Stimulated activated CD8-positive, alpha-beta memory T cell treated with anti-CD3 and anti-CD28 coated beads, Interleukin-12 subunit alpha, Interleukin-12 subunit beta, amount 100 ng/mL, for 24 hours (primary cell): ENCODE data around the gene IGF1R.
"Not testable (repeated sequence)": the region's sequence is repeated elsewhere in the genome, so short reads cannot be mapped to it uniquely, and the experiment has no call there.

ENCODE experiments used
- DNase-seq: peaks from one replicate; pipeline ENCODE4 v3.0.0-alpha.2; 2020; ENCODE audit errors: extremely low read depth

The IGF1R gene

DNA sequence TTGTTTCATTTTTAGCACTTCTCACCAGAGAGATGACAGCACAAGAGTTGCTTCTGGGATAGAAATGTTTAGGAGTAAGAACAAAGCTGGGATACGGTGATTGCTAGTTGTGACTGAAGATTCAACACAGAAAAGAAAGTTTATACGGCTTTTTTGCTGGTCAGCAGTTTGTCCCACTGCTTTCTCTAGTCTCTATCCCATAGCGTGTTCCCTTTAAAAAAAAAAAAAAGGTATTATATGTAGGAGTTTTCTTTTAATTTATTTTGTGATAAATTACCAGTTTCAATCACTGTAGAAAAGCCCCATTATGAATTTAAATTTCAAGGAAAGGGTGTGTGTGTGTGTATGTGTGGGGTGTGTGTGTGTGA is 311.3 kb downstream of the IGF1R start:
- DNase-seq: no peak

DNA sequence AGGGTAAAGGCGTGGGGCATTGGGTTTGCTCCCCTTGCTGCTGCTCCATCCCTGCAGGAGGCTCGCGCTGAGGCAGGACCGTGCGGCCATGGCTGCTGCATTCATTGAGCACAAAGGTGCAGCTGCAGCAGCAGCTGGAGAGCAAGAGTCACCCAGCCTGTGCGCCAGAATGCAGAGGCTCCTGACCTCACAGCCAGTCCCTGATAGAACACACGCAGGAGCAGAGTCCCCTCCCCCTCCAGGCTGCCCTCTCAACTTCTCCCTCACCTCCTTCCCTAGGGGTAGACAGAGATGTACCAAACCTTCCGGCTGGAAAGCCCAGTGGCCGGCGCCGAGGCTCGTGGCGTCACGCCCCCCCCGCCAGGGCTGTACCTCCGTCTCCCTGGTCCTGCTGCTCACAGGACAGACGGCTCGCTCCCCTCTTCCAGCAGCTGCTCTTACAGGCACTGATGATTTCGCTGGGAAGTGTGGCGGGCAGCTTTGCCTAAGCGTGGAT is 312.3 kb downstream of the IGF1R start:
- no peak for DNase-seq

DNA sequence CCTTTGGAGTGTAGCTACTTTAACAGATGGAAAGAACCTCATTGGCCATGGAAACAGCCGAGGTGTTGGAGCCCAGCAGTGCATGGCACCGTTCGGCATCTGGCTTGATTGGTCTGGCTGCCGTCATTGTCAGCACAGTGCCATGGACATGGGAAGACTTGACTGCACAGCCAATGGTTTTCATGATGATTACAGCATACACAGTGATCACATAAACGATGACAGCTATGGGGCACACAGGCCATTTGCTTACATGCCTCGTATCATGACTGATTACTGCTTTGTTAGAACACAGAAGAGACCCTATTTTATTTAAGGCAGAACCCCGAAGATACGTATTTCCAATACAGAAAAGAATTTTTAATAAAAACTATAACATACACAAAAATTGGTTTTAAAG is 315.1 kb downstream of the IGF1R start:
- no peak for DNase-seq

DNA sequence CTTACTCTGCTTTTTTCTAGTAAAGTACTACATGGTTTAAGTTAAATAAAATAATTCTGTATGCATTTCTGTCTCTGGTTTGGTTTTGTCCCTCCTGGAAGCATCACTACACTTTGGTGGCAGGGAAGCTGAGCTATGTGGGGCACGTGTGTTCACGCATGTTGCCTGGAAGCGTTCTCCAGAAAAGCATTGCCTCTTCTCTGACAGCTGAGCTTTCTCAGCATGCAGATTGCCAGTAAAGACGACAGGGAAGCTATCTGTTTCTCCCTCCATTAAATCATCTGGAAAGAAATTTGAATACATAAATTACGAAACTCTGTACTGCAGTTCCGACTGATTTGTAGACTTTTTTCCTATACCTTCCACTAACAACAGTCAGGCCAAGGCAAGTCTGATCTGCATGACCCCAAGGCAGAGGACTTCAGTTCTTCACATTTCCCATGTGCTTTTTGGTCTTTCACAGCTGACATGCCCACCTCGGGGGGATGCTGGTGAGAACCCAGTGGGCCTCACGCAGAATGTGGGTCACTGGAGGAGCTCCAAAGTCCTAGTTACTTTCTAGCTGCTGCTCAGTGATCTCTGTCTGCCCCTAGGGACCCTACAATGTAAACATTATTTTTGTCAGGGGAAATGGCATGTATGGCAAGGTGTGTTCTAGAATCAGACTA is 316.3 kb downstream of the IGF1R start:
- no peak for DNase-seq

DNA sequence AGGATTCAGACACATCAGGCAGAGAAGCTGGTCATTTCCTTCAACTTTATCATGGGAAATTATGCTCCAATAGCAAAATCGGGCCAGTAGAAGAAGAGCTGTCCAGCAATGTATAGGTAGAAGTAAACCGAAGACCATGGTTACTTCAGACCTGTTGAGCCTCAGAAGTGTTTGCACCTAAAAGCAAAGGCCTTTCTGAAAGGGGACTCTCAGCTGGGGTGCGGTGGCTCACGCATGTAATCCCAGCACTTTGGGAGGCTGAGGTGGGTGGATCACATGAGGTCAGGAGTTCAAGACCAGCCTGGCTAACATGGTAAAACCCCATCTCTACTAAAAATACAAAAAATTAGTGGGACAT is 316.8 kb downstream of the IGF1R start:
- not testable (repeated sequence) for DNase-seq

DNA sequence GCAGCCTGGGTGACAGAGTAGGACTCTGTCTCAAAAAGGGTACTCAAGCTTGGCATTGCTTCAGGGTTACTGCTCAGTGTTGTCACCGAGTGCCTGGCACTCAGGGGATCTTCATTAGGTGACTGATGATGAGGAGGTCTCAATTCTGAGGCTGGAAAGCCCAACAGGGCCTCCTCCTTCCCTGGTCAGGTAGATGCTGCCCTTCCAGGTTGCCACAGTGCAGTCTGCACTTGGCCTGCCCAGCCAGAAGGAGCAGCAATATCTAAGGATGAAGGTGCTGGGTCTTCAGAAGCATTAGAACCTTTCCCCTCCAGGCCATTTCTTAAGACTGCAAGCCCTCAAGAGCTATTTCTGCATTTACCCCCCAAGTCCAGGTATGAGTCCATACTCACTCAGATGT is 317.3 kb downstream of the IGF1R start:
- DNase-seq: no peak

DNA sequence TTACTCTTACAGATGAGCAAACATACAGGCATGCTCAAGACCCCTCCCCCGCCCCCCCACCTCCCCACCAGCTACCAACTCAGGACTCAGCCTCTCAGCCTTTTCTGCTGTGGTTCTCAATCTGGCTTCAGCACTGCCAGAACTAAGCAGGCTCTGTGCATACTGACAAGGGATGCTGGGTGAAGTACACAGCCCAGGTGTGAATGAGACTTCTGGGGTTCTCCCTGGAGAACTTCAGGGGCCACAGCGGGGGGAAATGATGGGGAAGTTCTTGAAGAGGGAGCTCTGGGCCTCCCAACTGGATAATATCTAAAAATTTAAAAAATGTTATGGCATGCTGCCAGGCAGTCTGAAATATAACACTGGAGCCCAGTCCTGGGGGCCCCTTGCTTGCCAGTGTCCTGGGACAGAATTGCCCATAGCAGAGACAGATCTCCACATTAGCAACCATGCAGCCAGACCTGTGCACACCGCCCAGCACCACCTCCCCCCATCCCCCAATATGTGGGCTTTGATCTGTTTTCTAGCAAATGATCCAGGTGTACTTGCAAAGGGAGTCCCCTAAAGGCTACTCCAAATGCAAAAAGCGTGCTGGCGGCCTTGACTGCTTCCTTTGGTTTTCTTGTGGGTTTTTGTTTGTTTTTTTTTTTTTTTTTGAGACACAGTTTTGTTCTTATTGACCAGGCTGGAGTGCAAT is 317.9 kb downstream of the IGF1R start:
- no peak for DNase-seq

DNA sequence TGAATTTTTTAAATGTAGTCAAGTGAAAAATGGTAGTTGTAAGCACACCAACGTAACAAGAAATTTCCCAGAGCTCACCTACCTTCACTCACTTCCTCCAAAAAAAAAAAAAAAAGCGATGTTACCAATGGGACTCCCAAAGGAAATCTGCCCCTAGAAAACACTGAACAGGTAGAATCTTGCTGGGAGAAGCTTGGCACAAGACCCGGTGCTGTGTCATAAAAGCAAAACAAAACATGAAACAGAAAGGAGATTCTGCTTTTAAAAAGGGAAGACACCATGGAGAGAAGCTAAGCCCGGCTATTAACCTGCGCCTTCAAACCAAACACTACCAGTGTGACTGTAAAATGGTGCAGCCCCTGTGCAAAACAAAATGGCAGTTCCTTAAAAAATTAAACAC is 318.8 kb downstream of the IGF1R start:
- no peak for DNase-seq

DNA sequence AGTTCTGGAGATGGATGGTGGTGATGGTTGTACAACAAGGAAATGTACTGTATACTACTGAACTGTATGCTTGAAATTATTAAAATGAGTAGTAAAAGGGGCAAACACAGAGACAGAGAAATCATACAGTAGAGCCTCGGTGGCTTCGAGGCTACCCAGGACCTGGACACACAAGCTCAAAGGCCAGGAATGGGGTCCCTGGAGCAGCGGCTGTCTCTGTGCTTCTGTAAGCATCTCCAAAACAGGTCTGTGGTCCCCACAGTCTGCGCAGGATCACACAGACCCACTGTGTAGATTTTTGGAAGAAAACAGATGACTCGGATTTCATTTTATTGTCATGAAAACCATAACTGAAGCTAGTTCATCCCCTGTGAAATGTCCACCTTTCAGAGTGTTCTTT is 319.6 kb downstream of the IGF1R start:
- no peak for DNase-seq

DNA sequence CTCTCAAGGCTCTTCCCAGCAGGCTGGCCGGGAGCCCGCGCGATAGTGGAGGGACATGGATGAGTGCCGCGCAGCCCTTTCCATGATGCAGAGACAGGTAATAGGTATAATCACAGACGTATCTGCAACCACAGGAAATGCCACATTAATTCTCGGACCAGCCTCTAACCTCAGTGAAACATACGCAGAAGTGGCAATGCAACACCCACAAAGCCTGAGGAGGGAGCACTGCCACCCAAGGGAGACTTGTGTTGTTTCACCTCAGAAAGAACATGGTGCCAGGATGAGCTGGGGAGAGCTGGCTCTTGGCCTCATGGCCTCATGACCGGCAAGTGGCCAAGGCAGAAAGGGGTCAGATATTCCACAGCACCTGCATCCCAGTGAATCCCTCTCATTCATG is 320.2 kb downstream of the IGF1R start:
- no peak for DNase-seq

DNA sequence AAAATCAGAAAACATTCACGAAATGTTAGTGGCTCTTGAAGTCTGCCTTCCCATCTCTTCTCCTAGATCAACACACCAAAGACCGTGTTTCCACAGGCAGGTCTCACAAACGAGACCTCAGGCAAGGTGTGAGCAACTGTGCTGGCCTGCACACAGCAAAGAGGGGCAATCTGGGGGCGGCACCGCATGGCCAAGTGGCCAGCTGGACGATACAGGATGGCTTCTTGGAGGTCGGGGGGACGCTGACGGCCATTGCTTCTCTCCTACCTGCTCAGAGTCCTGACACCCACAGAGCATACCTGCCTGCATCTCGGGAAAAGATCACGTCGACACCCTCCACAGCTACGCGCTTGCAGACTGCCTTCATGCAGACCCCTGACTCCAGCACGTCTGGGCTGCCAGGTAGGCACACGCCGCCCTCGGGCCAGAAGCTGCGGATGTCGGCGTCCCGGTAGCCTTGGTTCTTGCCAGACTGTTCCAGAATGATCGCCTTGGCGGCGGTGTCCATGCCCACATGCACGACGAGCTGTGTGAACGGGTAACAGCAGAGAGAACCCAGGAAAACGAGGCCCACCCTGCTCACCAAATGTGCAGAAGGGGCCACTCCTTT is 320.9 kb downstream of the IGF1R start:
- DNase-seq: no peak

DNA sequence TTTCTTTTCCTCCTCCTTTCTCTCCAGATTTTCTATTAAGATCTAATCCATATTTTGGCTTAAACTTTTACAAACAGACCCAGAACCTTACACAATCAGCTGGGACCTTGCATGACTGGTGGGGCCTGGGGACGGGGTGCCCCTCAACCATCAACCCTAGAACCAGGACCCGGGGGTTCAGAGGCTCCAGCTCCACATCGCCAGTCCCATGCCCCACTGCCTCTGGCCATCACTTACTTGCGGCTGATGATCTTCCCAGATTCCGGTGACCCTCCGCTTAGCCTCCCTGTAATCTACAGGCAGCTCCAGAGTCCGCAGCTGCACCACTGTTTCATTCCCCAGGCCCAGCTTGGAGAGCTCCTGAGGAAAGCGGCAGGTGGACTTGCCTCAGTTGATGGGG is 322.5 kb downstream of the IGF1R start:
- no peak for DNase-seq

DNA sequence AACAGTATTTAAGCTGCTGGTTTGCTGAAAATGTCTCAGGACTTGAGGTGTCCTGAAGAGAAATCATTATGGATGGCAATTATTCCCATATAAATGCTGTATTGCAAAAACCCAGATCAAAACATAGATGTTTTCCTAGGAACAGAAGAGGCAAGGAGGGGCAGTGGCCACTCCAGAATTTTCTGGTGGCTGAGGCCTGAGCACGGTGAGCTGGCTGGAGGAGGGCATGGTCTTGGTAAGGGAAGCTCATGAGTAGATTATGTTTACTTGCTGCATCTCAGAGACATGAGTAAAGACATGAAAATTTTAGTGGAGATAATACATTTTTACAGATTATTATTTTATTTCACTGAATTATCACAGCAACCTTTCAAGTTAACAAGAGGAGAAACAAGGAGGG is 328.2 kb downstream of the IGF1R start:
- no peak for DNase-seq

DNA sequence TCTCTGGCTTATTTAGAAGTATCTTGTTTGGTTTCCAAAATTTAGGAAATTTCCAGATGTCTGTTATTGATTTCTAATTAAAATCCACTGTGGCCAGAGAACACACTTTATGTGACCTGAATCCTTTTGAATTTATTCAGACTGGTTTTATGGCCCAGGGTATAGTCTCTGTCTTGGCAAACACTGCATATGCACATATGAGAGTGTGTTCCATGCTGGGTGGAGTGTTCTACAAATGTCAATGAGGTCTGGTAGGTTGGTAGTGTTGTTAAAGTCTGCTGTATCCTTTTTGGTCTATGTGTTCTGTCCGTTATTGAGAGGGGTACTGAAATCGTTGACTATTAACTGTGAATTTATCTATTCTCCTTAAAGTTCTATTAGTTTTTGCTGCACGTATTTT is 329.1 kb downstream of the IGF1R start:
- DNase-seq: no peak

DNA sequence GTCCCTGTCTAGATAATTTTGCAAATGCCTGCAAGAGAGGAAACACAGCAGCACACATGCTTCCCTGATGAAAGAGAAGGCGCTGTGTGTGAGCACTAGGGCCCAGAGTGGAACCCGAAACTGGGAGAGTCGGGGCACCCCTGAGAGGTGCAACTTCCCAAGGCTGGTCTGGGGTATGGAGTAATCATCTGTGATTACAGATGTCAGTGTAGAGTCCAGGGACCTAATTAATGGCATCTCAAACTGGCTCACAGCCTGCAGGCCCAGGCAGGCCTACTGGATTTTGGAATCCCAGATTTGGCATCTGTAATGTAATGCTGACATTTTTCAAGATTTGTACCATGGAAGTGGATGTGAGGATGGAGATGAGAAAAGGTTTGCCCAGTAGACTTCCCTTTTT is 329.8 kb downstream of the IGF1R start:
- no peak for DNase-seq

DNA sequence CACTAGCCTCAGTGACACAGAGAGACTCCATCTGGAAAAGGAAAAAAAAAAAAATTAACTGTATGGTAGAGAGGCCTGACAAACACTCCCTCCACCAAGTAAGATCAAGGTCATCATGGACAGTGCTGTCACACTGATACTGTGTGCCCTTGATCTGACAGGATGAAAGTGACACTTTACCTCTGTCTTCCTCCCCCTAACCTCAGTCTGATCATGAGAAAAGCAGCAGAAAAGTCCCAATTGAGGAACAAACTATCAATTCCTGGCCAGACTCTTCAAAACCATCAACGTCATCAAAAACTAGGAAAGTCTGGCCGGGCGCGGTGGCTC is 332.5 kb downstream of the IGF1R start:
- DNase-seq: no peak

DNA sequence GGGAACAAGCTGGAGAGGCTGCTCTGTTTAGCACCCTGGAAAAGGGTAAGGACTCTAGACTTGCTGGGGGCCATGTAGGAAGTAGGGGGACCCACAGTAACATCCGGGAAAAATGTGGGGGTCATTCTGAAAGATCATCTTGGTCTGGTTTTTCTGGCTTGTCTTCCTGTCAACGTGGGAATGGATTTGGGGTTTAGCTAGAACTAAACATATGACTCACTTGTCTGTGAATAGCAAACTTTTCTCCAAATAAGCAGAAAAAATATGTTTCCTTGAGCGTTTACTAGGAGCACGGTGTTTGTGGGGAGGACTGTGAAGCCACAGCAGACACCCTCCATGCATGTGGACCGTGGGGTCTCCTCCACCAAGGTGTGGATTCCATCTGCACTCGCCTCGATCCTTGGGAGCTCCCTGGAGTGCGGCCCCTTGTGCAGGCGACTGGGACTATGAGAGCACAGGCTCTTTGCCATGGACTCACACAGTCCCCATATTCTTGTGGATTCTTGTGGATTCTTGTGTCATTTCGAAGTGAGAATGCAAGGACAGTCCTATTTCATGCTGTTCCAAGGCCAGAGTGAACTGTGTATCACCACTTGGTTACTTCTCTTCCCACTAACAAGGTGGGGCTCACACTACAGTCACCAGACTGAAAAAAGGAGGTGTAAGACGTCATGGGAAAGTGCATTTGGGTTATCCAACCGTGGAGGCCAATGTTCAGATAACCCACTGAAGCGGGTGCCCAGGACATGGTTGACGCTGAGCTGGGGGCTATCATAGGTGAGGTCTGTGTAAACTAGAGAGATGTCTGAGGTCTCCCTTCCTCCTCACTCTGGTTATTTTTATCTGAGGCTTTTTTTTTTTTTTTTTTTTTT is 333.7 kb downstream of the IGF1R start:
- no peak for DNase-seq

DNA sequence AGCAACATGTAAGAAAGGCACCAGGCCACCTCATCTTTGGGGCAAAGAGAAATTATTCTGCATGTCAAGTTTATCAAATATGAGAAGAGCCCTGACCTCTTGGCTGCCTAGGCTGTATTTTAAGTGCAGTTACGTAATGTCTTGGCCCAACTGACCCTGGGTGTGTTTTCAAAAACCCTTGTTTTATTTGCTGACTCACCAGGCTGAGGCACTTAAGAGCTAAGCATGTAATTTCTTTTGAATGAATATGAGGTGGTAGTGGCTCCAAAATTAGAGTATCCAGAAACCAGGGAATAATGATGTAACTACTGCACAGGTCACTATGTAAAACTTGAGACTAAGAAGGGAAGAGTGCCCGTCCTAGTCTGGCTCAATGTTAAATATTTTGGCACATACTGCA is 335.0 kb downstream of the IGF1R start:
- DNase-seq: no peak

DNA sequence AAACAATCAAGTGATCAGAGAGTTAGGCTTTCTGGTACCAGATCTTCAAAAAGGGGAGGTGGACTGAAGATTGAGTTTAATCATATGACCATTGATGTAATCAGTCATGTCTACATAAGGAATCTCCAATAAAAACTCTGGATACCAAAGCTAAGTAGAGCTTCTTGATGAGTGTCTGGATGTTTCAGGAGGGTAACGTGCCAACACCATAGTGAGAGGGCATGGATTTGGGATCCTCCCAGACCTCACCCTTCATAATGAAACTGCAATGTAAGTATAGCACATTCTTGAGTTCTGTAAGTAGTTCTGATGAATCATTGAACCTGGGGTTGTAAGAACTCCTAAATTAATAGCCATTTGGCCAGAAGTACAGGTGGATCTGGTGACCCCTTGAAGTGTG is 337.9 kb downstream of the IGF1R start:
- DNase-seq: no peak

DNA sequence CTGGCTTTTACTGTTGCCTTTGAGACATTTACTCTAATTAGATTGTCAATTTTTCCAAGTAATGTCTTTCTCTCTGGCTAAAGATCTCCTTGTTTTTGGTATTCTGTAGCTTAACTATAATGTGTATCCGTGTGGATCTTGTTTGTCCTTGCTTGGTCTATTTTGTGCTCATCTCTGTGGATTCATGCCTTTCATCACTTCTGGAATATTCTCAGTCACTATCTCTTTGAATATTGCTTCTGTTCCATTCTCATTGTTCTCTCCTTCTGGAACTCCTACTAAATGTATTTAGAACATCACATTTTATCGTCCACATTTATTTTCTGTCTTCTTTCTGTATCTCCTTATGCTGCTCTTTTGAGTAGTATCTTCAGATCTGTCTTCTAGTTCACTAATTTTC is 346.6 kb downstream of the IGF1R start:
- DNase-seq: no peak

DNA sequence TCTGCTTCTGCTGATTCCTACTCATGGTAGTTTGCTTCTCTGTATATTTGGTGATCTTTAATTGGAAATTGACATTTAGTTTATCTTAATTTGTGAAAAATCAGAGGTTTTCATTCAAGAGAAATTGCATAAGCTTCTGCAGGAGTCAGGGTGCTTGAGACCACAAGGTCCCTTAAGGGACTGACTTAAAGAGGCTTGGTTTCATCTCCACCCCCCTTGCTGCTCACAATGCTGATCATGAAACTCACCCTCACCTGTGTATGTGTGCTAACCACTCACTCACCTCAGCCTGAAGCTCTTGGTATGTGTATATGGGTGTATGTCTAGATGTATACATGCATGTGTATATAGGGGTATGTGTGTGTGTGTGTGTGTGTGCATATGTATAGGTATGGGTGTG is 347.8 kb downstream of the IGF1R start:
- no peak for DNase-seq

DNA sequence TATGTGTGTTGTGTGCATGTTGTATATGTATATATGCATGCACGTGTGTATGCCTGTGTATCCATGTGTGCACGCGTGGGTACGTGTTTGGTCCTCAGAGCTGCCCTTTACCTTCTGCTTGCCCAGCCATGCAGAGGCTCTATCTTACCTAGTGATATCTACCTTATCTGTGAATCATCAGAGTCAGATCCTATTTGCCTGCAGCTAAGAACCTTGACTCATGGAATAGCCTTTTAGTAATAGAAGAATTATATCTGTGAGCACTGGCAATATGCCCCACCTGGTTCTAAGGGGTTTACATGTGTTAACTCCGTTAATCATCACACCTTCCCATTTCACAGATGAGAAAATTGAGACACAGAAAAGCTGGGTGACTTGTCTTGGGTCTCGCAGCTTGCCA is 348.3 kb downstream of the IGF1R start:
- no peak for DNase-seq

DNA sequence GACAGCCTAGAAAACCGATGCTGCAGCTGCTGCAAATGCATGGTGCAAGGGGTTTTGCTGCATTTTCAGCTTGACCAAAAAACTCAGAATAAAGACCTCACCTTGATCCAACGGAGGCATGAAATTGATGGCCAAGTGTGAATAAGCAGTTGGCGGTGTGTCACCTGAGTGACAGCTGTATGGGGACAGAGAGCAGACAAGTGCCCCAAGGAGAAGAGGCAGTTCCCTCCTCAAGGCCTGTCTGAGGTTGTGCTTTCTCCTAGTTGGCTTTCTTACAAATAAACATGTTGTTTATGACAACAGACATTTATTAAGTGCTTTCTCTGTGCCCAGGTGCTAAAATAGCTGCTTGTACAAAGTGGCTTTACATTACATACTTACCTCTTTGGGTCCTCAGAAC is 349.0 kb downstream of the IGF1R start:
- DNase-seq: no peak
